Calu3 (cell line): ENCODE results near the gene SERPINA12. TPM values are rescaled to one million over a fixed set of nuclear protein-coding genes. Genes with fewer than 3 reads are reported as not detected.

ENCODE experiments used
- BruUV-seq: library from RNA; stranded (reverse); fragments of 400-500 nt; replicated peaks from 2 replicates; lab custom pipeline; 2021; lab: Mats Ljungman, UMichigan
- CTCF ChIA-PET: fragments of 300-600 bp; sonication (Branson Sonifier 250); formaldehyde crosslinking; loops from one replicate; lab custom pipeline; 2022; ENCODE audit warnings: antibody characterized with exemption; lab: Charles Lee
- DNase-seq: peaks from one replicate; pipeline ENCODE4 v3.0.0; 2022
- H3K27ac Mint-ChIP-seq: one replicate; pipeline ENCODE4 v1.8.0; 2022; ENCODE audit warnings: mixed read lengths; ENCODE audit not compliant: unreplicated experiment
- H3K27me3 Mint-ChIP-seq: one replicate; pipeline ENCODE4 v1.8.0; 2022; ENCODE audit warnings: mixed read lengths; ENCODE audit not compliant: unreplicated experiment
- H3K36me3 Mint-ChIP-seq: one replicate; pipeline ENCODE4 v1.8.0; 2022; ENCODE audit warnings: mild to moderate bottlenecking, moderate library complexity, mixed read lengths; ENCODE audit not compliant: insufficient read depth, unreplicated experiment
- H3K4me1 Mint-ChIP-seq: one replicate; pipeline ENCODE4 v1.8.0; 2022; ENCODE audit warnings: mild to moderate bottlenecking, low read depth, mixed read lengths; ENCODE audit not compliant: unreplicated experiment
- H3K4me3 Mint-ChIP-seq: one replicate; pipeline ENCODE4 v1.8.0; 2022; ENCODE audit warnings: mild to moderate bottlenecking, low read depth, moderate library complexity, mixed read lengths; ENCODE audit not compliant: unreplicated experiment
- H3K9me3 Mint-ChIP-seq: one replicate; pipeline ENCODE4 v1.8.0; 2022; ENCODE audit warnings: low read depth, mixed read lengths; ENCODE audit not compliant: unreplicated experiment
- intact Hi-C: fragments of 100-400 bp; cut with micrococcal nuclease; formaldehyde crosslinking; loops from one replicate; pipeline ENCODE4 v1.10.0; 2022; ENCODE audit not compliant: unreplicated experiment
- total RNA-seq: library from RNA; stranded (reverse); gene quantifications from 2 replicates; pipeline ENCODE4 v1.2.3, GENCODE V29; 2022
- TF ChIP-seq, protein P1 (sequence below): fragments of 200-600 bp; IDR thresholded peaks from one replicate; pipeline ENCODE4 v1.8.0; 2022; ENCODE audit warnings: antibody characterized with exemption; ENCODE audit not compliant: unreplicated experiment

SERPINA12 gene
- total RNA-seq, 1 experiment from 2014 or later: not detected

GRCh38 chr14:94486883-94487282 is 22.4 kb downstream of the SERPINA12 start:
- intact Hi-C loops: loop anchor here (1.0 to 2.0 kb wide), 2 partner anchors 52 to 132 kb away; no protein-coding TSS in a partner anchor
- TF ChIP-seq, protein P1, sequence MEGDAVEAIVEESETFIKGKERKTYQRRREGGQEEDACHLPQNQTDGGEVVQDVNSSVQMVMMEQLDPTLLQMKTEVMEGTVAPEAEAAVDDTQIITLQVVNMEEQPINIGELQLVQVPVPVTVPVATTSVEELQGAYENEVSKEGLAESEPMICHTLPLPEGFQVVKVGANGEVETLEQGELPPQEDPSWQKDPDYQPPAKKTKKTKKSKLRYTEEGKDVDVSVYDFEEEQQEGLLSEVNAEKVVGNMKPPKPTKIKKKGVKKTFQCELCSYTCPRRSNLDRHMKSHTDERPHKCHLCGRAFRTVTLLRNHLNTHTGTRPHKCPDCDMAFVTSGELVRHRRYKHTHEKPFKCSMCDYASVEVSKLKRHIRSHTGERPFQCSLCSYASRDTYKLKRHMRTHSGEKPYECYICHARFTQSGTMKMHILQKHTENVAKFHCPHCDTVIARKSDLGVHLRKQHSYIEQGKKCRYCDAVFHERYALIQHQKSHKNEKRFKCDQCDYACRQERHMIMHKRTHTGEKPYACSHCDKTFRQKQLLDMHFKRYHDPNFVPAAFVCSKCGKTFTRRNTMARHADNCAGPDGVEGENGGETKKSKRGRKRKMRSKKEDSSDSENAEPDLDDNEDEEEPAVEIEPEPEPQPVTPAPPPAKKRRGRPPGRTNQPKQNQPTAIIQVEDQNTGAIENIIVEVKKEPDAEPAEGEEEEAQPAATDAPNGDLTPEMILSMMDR: no peak
- H3K4me1 Mint-ChIP-seq: no peaks in the 10 kb centered on the region
- no peaks in the 10 kb centered on the region for H3K9me3 Mint-ChIP-seq
- DNase-seq: no peak
- CTCF ChIA-PET: interaction anchor here (0.7 to 1.6 kb wide), 19 partner anchors 9 to 436 kb away, joined by 3 to 48 read pairs (median 4); partner anchors contain the start of genes SERPINA1 and SERPINA9
- H3K27ac Mint-ChIP-seq: no peak overlapping the region
- H3K27me3 Mint-ChIP-seq: no peaks in the 10 kb centered on the region
- BruUV-seq: no TSS peak
- peak overlapping the region; percentile 6 for H3K4me3 Mint-ChIP-seq
- peaks cover 8% of the 10 kb centered on the region for H3K36me3 Mint-ChIP-seq

GRCh38 chr14:94485944-94486841 is 23.1 kb downstream of the SERPINA12 start:
- DNase-seq: peak; percentile 72
- peak overlapping the region; percentile 6 for H3K4me3 Mint-ChIP-seq
- BruUV-seq: no TSS peak
- intact Hi-C loops: loop anchor here (1.0 to 2.0 kb wide), 2 partner anchors 51 to 131 kb away; no protein-coding TSS in a partner anchor
- CTCF ChIA-PET: interaction anchor here (0.5 to 1.6 kb wide), 23 partner anchors 10 to 435 kb away, joined by 3 to 48 read pairs (median 4); partner anchors contain the start of genes SERPINA1 and SERPINA9
- no peaks in the 10 kb centered on the region for H3K27me3 Mint-ChIP-seq
- no peaks in the 10 kb centered on the region for H3K9me3 Mint-ChIP-seq
- H3K27ac Mint-ChIP-seq: no peak overlapping the region
- H3K4me1 Mint-ChIP-seq: no peaks in the 10 kb centered on the region
- TF ChIP-seq, protein P1: peak; percentile 92
- H3K36me3 Mint-ChIP-seq: peaks cover 8% of the 10 kb centered on the region

DNA sequence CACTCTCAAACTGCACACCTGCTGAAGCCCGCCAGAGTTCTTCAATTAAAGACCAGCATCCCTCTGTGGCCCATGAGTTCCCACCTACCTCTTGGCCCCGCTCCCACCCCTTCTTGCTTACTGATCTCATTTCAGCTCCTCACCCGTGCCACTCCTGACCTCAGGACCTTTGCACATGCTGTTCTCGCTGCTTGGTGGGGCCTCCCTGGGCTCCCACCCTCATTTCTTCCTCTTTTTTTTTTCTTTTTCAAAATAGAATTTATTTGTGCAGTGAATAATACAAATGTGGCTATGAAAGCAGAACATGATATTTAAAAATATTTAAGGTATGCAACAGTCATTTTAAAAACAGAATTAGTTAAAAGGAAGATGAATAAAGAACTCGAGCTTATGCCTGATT is 24.8 kb downstream of the SERPINA12 start:
- CTCF ChIA-PET: no interaction called here
- no peaks in the 10 kb centered on the region for H3K27me3 Mint-ChIP-seq
- H3K27ac Mint-ChIP-seq: no peak overlapping the region
- no peak for DNase-seq
- peaks cover 8% of the 10 kb centered on the region for H3K36me3 Mint-ChIP-seq
- TF ChIP-seq, protein P1: no peak
- intact Hi-C loops: no loop called here
- H3K4me1 Mint-ChIP-seq: no peaks in the 10 kb centered on the region
- BruUV-seq: no TSS peak
- no peak overlapping the region for H3K4me3 Mint-ChIP-seq
- H3K9me3 Mint-ChIP-seq: no peaks in the 10 kb centered on the region

DNA sequence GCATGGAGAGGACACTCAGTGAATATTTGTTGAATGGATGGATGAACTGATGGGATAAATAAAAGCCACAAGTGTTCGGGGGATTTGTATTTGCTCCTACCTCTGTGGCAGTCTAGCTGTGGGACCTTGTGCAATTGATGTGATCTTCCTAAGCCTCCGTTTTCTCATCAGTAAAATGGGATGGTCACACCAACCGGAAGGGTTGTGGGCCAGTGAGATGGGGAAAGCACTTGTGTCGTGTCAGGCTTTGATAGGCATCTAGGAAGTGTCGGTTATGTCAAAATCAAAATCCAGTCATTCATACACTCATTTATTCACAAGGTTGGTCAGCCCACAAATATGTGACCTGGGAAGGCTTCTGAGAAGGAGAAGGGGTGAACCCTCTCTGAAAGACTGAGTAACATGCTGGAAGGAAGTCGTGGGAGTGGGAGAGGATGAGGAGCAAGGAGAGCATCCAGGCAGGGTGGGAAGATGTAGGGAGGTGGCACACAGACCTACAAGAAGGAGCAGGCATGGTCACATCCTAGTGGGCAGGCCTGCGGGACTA is 25.5 kb downstream of the SERPINA12 start:
- Mint-ChIP-seq H3K4me3 (no peak overlapping the region), H3K27me3 (no peaks in the 10 kb centered on the region), H3K9me3 (peaks cover under 1% of the 10 kb centered on the region), H3K36me3 (peaks cover 8% of the 10 kb centered on the region), H3K4me1 (no peaks in the 10 kb centered on the region), H3K27ac (no peak overlapping the region)
- no TSS peak for BruUV-seq
- TF ChIP-seq, protein P1: no peak
- intact Hi-C loops: no loop called here
- CTCF ChIA-PET: no interaction called here
- no peak for DNase-seq
